CD14-positive monocyte (primary cell): Measurements from ENCODE around the gene PCDHB1. TPM values are rescaled to one million over a fixed set of nuclear protein-coding genes. Genes with fewer than 3 reads are reported as not detected.
"Not testable (repeated sequence)": the region's sequence is repeated elsewhere in the genome, so short reads cannot be mapped to it uniquely, and the experiment has no call there.

Experiments used
- DNase-seq, 3 donors: peaks; one replicate each; pipeline ENCODE4 v3.0.0-alpha.2; 2011 to 2022
- H2AFZ ChIP-seq: 2 replicates; pipeline ENCODE4 v1.6.0; 2012; ENCODE audit warnings: mild to moderate bottlenecking, low read depth, low read length, inconsistent platforms; ENCODE audit not compliant: insufficient read depth, poor library complexity, severe bottlenecking
- H3K27ac ChIP-seq, 2 donors: 1 replicate in 1 of 2; 2 replicates in 1 of 2; pipeline ENCODE4 v1.5.1; 2012 to 2013; ENCODE audit warnings: low read length in 2 of 2, control low read depth in 1 of 2, inconsistent platforms in 1 of 2, low read depth in 1 of 2, mild to moderate bottlenecking in 1 of 2
- H3K27me3 ChIP-seq, 2 donors: one replicate each; pipeline versions ENCODE4 v1.6.0 to v1.6.1; 2011 to 2013; ENCODE audit warnings: low read length in 2 of 2; ENCODE audit not compliant: control insufficient read depth in 2 of 2, insufficient read depth in 2 of 2
- H3K36me3 ChIP-seq, 2 donors: replicated peaks in 1 of 2; 1 replicate in 1 of 2; 2 replicates in 1 of 2; pipeline versions ENCODE4 v1.5.1 to v1.6.1; 2012 to 2013; ENCODE audit warnings: low read length in 2 of 2, control low read depth in 1 of 2, inconsistent platforms in 1 of 2, mild to moderate bottlenecking in 1 of 2; ENCODE audit not compliant: insufficient read depth in 2 of 2, control insufficient read depth in 1 of 2
- H3K4me1 ChIP-seq, 2 donors: 1 replicate in 1 of 2; 2 replicates in 1 of 2; pipeline versions ENCODE4 v1.5.1 to v1.6.1; 2012 to 2013; ENCODE audit warnings: low read length in 2 of 2, control low read depth in 1 of 2, inconsistent platforms in 1 of 2, mild to moderate bottlenecking in 1 of 2, moderate library complexity in 1 of 2; ENCODE audit not compliant: insufficient read depth in 2 of 2, control insufficient read depth in 1 of 2
- H3K4me2 ChIP-seq: replicated peaks from 2 replicates; pipeline ENCODE3; 2012; ENCODE audit warnings: low read length, moderate library complexity, mild to moderate bottlenecking; ENCODE audit not compliant: poor library complexity, severe bottlenecking; ENCODE audit errors: extremely low read depth
- H3K4me3 ChIP-seq, 3 experiments: fragments of 200-600 bp in 1 of 3; sonication (generic) in 1 of 3; replicated peaks in 1 of 3; 1 replicate in 2 of 3; 2 replicates in 1 of 3; pipeline ENCODE4 v1.5.1; 2011 to 2013; ENCODE audit warnings: low read length in 3 of 3, mild to moderate bottlenecking in 3 of 3, control low read depth in 2 of 3, low read depth in 2 of 3, inconsistent platforms in 1 of 3, moderate library complexity in 1 of 3
- H3K79me2 ChIP-seq: 2 replicates; pipeline ENCODE4 v1.6.0; 2012; ENCODE audit warnings: mild to moderate bottlenecking, control low read depth, inconsistent platforms, low read length, moderate library complexity; ENCODE audit not compliant: insufficient read depth
- H3K9ac ChIP-seq: 2 replicates; pipeline ENCODE4 v1.6.0; 2017; ENCODE audit warnings: low read length, mild to moderate bottlenecking; ENCODE audit not compliant: insufficient read depth, poor library complexity, severe bottlenecking
- H3K9me3 ChIP-seq, 2 donors: replicated peaks in 1 of 2; 1 replicate in 1 of 2; 2 replicates in 1 of 2; pipeline versions ENCODE4 v1.5.1 to v1.6.1; 2012 to 2013; ENCODE audit warnings: low read length in 2 of 2, control low read depth in 1 of 2; ENCODE audit not compliant: control insufficient read depth in 1 of 2, insufficient read depth in 1 of 2
- H4K20me1 ChIP-seq: 2 replicates; pipeline ENCODE4 v1.6.0; 2012; ENCODE audit warnings: mild to moderate bottlenecking, low read length, control low read depth, moderate library complexity; ENCODE audit not compliant: insufficient read depth
- H3K27ac Mint-ChIP-seq, 7 donors: one replicate each; pipeline ENCODE4 v1.8.0; 2020; ENCODE audit warnings: mild to moderate bottlenecking in 7 of 7, mixed read lengths in 7 of 7, moderate library complexity in 6 of 7, inconsistent platforms in 2 of 7
- H3K27me3 Mint-ChIP-seq, 3 donors: one replicate each; pipeline ENCODE4 v1.8.0; 2021 to 2022; ENCODE audit warnings: low read depth in 3 of 3, mild to moderate bottlenecking in 3 of 3, mixed read lengths in 3 of 3, moderate library complexity in 3 of 3, inconsistent platforms in 1 of 3
- H3K36me3 Mint-ChIP-seq, 2 donors: one replicate each; pipeline ENCODE4 v1.8.0; 2020; ENCODE audit warnings: mixed read lengths in 2 of 2, inconsistent platforms in 1 of 2, mild to moderate bottlenecking in 1 of 2
- H3K4me1 Mint-ChIP-seq: one replicate; pipeline ENCODE4 v1.8.0; 2020; ENCODE audit warnings: mild to moderate bottlenecking, mixed read lengths
- H3K4me3 Mint-ChIP-seq, 2 donors: one replicate each; pipeline ENCODE4 v1.8.0; 2020; ENCODE audit warnings: mild to moderate bottlenecking in 2 of 2, mixed read lengths in 2 of 2, moderate library complexity in 1 of 2
- H3K9me3 Mint-ChIP-seq, 7 donors: one replicate each; pipeline ENCODE4 v1.8.0; 2020 to 2022; ENCODE audit warnings: mixed read lengths in 7 of 7, mild to moderate bottlenecking in 6 of 7, moderate library complexity in 6 of 7, inconsistent platforms in 2 of 7
- WGBS: methylation state at CpG from one replicate; pipeline ENCODE4 v1.1.5; 2013; ENCODE audit warnings: missing lambda C conversion rate; ENCODE audit not compliant: insufficient coverage; 5-methylcytosine and 5-hydroxymethylcytosine counted together
- intact Hi-C, 2 donors: fragments of 100-400 bp; cut with micrococcal nuclease; formaldehyde crosslinking; loops; one replicate each; pipeline versions ENCODE4 v1.15.0 to v1.15.1; 2023
- polyA plus RNA-seq, 3 donors: library from polyadenylated mRNA; depleted of rRNA in 1 of 3; unstranded in 2 of 3; stranded (reverse) in 1 of 3; fragments of 300-500 nt in 2 of 3; fragments of >200 nt in 1 of 3; fragmentation: Illumina TruSeq in 2 of 3; gene quantifications; 1 replicate in 2 of 3; 2 replicates in 1 of 3; pipeline ENCODE4 v1.2.3, GENCODE V29; 2012 to 2021
- TF ChIP-seq, protein P1 (sequence below): fragments of 200-600 bp; IDR thresholded peaks from one replicate; pipeline ENCODE4 v1.8.0; 2022; ENCODE audit warnings: antibody characterized with exemption, mild to moderate bottlenecking

The PCDHB1 gene
- polyA plus RNA-seq, 3 donors = not detected

DNA sequence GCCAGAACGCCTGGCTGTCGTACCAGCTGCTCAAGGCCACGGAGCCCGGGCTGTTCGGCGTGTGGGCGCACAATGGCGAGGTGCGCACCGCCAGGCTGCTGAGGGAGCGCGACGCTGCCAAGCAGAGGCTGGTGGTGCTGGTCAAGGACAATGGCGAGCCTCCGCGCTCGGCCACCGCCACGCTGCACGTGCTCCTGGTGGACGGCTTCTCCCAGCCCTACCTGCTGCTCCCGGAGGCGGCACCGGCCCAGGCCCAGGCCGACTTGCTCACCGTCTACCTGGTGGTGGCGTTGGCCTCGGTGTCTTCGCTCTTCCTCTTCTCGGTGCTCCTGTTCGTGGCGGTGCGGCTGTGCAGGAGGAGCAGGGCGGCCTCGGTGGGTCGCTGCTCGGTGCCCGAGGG, 45.4 kb downstream of the PCDHB1 start:
- DNase-seq, H3K4me1 Mint-ChIP-seq, H3K27ac Mint-ChIP-seq, H2AFZ ChIP-seq, intact Hi-C loops, H3K4me3 Mint-ChIP-seq, H3K4me3 ChIP-seq, H3K36me3 ChIP-seq, H3K4me1 ChIP-seq, H3K9ac ChIP-seq, H3K4me2 ChIP-seq, H3K27ac ChIP-seq, H3K36me3 Mint-ChIP-seq, H4K20me1 ChIP-seq, H3K79me2 ChIP-seq: not testable (repeated sequence)
- Mint-ChIP-seq H3K9me3 (peaks cover 24 to 52% (median 46%) of the 10 kb centered on the region in 7 donors), H3K27me3 (peaks cover 20 to 34% (median 24%) of the 10 kb centered on the region in 3 donors)
- H3K27me3 ChIP-seq = peaks cover 0 to 29% of the 10 kb centered on the region in 2 donors
- 43% methylated on average over 19 of the region's 38 CpGs for WGBS
- H3K9me3 ChIP-seq = peaks cover 27 to 43% of the 10 kb centered on the region in 2 donors

DNA sequence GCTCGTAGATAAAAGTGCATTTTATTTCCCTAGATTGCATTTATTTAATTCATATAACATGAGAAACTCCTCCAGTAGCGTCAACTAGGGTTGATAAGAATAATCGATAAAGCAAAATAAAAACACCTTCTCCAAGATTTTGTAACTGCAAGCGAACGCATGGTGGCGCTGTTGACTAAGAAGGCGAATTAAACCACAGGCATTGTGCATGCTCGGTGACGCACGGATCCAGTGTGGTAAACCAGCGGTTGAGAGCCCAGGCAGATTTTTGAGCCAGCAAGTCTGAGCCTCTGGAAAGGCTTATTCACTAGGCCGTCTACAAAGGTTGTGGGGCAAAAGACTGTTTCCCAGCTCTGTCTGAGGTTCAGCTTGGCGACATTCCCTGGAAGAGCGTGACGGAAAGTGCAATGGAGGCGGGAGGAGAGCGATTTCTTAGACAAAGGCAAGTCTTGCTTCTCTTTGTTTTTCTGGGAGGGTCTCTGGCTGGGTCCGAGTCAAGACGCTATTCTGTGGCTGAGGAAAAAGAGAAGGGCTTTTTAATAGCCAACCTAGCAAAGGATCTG, 49.1 kb downstream of the PCDHB1 start, which contains the start of gene PCDHB3:
PCDHB3 (plus strand) TSS at position 231 of the 563 bp plus-strand sequence; CDS start at position 408, 177 bp downstream.
- Histone ChIP-seq H3K36me3 (no peaks in the 10 kb centered on the region), H3K9ac (no peak within 1 kb of the TSS), H3K79me2 (no peaks in the 10 kb centered on the region), H3K27me3 (peaks cover 0 to 14% of the 10 kb centered on the region in 2 donors), H3K27ac (no peak within 1 kb of the TSS), H4K20me1 (no peaks in the 10 kb centered on the region), H3K9me3 (peaks cover 25 to 38% of the 10 kb centered on the region in 2 donors), H3K4me2 (no peak within 1 kb of the TSS), H2AFZ (no peak within 1 kb of the TSS), H3K4me1 (no peaks in the 10 kb centered on the region), H3K4me3 (no peak within 1 kb of the TSS)
- Mint-ChIP-seq H3K36me3 (peaks cover 0 to 2% of the 10 kb centered on the region in 2 donors), H3K9me3 (peaks cover 18 to 47% (median 43%) of the 10 kb centered on the region in 7 donors), H3K4me3 (no peak within 1 kb of the TSS), H3K27ac (no peak within 1 kb of the TSS), H3K27me3 (peaks cover 8 to 29% (median 18%) of the 10 kb centered on the region in 3 donors), H3K4me1 (no peaks in the 10 kb centered on the region)
- intact Hi-C loops = no loop called here
- TF ChIP-seq, protein P1, sequence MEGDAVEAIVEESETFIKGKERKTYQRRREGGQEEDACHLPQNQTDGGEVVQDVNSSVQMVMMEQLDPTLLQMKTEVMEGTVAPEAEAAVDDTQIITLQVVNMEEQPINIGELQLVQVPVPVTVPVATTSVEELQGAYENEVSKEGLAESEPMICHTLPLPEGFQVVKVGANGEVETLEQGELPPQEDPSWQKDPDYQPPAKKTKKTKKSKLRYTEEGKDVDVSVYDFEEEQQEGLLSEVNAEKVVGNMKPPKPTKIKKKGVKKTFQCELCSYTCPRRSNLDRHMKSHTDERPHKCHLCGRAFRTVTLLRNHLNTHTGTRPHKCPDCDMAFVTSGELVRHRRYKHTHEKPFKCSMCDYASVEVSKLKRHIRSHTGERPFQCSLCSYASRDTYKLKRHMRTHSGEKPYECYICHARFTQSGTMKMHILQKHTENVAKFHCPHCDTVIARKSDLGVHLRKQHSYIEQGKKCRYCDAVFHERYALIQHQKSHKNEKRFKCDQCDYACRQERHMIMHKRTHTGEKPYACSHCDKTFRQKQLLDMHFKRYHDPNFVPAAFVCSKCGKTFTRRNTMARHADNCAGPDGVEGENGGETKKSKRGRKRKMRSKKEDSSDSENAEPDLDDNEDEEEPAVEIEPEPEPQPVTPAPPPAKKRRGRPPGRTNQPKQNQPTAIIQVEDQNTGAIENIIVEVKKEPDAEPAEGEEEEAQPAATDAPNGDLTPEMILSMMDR = no peak
- 19% methylated on average over 16 of the region's 19 CpGs for WGBS
- DNase-seq = no peak
